ENCODE results near the gene SLC9A9. TPM values are rescaled to one million over a fixed set of nuclear protein-coding genes. Genes with fewer than 3 reads are reported as not detected.
"Not testable (repeated sequence)": the region's sequence is repeated elsewhere in the genome, so short reads cannot be mapped to it uniquely, and the experiment has no call there.

Gene SLC9A9
- total and polyA plus RNA-seq, 4 donors: 12.0 to 39.7 (median 19.1) TPM

DNA sequence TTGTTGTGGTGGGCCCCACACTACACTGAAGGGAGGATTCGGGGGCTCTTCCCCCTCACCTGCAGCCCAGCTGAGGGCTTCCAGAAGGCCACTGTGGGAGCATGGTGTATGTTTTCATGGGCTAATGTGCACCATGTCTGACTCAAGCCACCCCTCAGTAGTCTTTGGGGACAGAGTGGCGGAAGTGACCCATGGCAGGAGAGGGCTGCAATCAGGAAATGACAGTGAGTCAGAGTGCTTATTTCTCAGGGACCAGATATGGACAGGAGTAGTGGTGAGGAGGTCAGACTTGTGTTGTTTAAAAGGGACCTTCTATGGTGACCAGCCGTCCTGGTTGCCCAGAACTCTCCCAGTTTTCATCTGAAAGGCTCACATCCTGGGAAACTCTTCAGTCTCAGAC lies 32.8 kb upstream of the SLC9A9 start:
- DNase-seq (ENCODE audit: low read depth in 4 of 6, low spot score in 6 of 6): no peak
- 100% methylated on average over 2 of the region's 3 CpGs for WGBS (ENCODE audit: insufficient coverage)
- no peaks in the 10 kb centered on the region for H3K9me3 ChIP-seq (ENCODE audit: control insufficient read depth, insufficient read depth, low read length)
- H3K4me1 ChIP-seq (ENCODE audit: control insufficient read depth, insufficient read depth, low read length): no peaks in the 10 kb centered on the region
- no peak overlapping the region for H3K27ac ChIP-seq (ENCODE audit: low read depth, low read length)
- H3K4me3 ChIP-seq (ENCODE audit: low read depth, low read length): no peak overlapping the region
- H3K27me3 ChIP-seq (ENCODE audit: control insufficient read depth, insufficient read depth, low read length): no peaks in the 10 kb centered on the region
- no peaks in the 10 kb centered on the region for H3K36me3 ChIP-seq (ENCODE audit: control insufficient read depth, insufficient read depth, low read length)

DNA sequence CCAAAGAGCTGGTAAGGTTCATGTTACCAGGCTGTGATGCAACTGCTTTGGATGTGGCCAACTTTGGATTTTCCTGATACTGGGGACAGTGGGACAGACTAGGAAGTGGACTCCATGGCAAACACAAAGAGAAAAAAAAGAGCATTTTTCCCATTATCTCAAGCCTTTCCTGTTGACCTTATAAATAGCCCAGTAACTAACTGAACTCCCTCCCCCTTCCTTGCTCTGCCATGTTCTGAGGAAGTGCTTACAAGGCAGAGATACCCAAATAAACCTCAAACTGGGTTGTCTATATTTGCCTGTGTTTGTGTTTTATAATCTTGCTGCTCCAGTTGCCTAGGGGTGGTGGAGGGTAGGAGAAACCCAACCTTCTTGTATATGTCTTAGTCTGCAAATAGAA lies 27.3 kb upstream of the SLC9A9 start:
- no peak overlapping the region for H3K4me3 ChIP-seq (ENCODE audit: low read depth, low read length)
- H3K27ac ChIP-seq (ENCODE audit: low read depth, low read length): no peak overlapping the region
- H3K27me3 ChIP-seq (ENCODE audit: control insufficient read depth, insufficient read depth, low read length): no peaks in the 10 kb centered on the region
- H3K36me3 ChIP-seq (ENCODE audit: control insufficient read depth, insufficient read depth, low read length): no peaks in the 10 kb centered on the region
- no peaks in the 10 kb centered on the region for H3K4me1 ChIP-seq (ENCODE audit: control insufficient read depth, insufficient read depth, low read length)
- no peaks in the 10 kb centered on the region for H3K9me3 ChIP-seq (ENCODE audit: control insufficient read depth, insufficient read depth, low read length)
- no peak for DNase-seq (ENCODE audit: low read depth in 4 of 6, low spot score in 6 of 6)

DNA sequence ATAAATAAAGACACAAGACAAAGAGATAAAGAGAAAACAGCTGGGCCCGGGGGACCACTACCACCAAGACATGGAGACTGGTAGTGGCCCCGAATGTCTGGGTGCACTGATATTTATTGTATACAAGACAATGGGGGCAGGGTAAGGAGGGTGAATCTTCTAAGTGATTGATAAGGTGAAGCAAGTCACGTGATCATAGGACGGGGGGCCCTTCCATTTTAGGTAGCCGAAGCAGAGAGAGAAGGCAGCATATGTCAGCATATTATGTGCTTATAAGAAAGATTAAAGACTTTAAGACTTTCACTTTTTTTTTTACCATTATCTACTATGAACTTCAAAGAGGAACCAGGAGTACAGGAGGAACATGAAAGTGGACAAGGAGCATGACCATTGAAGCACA lies 25.3 kb upstream of the SLC9A9 start:
- not testable (repeated sequence) for DNase-seq (ENCODE audit: low read depth in 4 of 6, low spot score in 6 of 6); H3K36me3 ChIP-seq (ENCODE audit: control insufficient read depth, insufficient read depth, low read length); H3K27ac ChIP-seq (ENCODE audit: low read depth, low read length); H3K27me3 ChIP-seq (ENCODE audit: control insufficient read depth, insufficient read depth, low read length); H3K4me3 ChIP-seq (ENCODE audit: low read depth, low read length); H3K9me3 ChIP-seq (ENCODE audit: control insufficient read depth, insufficient read depth, low read length); H3K4me1 ChIP-seq (ENCODE audit: control insufficient read depth, insufficient read depth, low read length)
- no CpG with 5 or more reads among the region's 5 CpGs for WGBS (ENCODE audit: insufficient coverage)

DNA sequence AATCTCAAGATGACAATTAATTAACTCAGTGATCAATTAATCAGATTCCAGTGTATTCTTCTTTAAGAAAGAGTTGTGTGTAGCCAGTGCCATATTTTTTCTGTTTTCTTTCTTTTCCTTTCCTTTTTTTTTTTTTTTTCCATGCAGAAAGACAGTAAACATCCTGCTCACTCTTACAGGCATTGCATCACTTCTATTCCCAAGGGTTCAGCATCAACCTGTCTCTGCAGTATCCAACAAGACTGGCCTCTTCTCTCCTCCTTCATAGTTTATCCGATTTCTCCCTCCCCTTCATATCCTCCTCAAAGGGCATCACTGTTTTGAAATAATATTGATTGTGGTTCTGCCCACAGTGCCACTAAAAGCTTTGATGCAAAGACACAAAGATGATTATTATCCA lies 17.0 kb upstream of the SLC9A9 start:
- no peak for DNase-seq (ENCODE audit: low read depth in 4 of 6, low spot score in 6 of 6)
- H3K4me3 ChIP-seq (ENCODE audit: low read depth, low read length): no peak overlapping the region
- H3K27me3 ChIP-seq (ENCODE audit: control insufficient read depth, insufficient read depth, low read length): no peaks in the 10 kb centered on the region
- H3K9me3 ChIP-seq (ENCODE audit: control insufficient read depth, insufficient read depth, low read length): no peaks in the 10 kb centered on the region
- H3K36me3 ChIP-seq (ENCODE audit: control insufficient read depth, insufficient read depth, low read length): no peaks in the 10 kb centered on the region
- no peak overlapping the region for H3K27ac ChIP-seq (ENCODE audit: low read depth, low read length)
- WGBS (ENCODE audit: insufficient coverage): no CpG with 5 or more reads among the region's 1 CpG
- H3K4me1 ChIP-seq (ENCODE audit: control insufficient read depth, insufficient read depth, low read length): no peaks in the 10 kb centered on the region

DNA sequence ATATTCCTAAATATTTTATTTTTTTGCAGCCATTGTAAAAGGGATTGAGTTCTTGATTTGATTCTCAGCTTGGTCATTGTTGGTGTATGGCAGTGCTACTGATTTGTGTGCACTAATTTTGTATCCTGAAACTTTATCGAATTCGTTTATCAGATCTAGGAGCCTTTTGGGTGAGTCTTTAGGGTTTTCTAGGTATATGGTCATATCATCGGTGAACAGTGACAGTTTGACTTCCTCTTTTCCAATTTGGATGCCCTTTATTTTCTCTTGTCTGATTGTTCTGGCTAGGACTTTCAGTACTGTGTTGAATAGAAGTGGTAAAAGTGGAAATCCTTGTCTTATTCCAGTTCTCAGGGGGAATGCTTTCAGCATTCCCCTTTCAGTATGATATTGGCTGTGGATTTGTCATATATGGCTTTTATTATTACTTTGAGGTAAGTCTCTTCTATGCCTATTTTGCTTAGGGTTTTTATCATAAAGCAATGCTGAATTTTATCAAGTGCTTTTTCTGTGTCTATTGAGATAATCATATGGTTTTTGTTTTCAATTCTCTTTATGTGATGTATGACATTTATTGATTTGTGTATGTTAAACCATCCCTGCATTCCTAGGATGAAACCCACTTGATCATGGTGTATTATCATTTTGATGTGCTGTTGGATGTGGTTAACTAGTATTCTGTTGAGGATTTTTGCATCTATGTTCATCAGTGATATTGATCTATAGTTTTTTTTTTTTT lies 11.4 kb upstream of the SLC9A9 start:
- Histone ChIP-seq H3K27ac (ENCODE audit: low read depth, low read length) (no peak overlapping the region), H3K4me3 (ENCODE audit: low read depth, low read length) (no peak overlapping the region), H3K36me3 (ENCODE audit: control insufficient read depth, insufficient read depth, low read length) (no peaks in the 10 kb centered on the region), H3K9me3 (ENCODE audit: control insufficient read depth, insufficient read depth, low read length) (no peaks in the 10 kb centered on the region), H3K4me1 (ENCODE audit: control insufficient read depth, insufficient read depth, low read length) (no peaks in the 10 kb centered on the region), H3K27me3 (ENCODE audit: control insufficient read depth, insufficient read depth, low read length) (no peaks in the 10 kb centered on the region)
- no peak for DNase-seq (ENCODE audit: low read depth in 4 of 6, low spot score in 6 of 6)
- WGBS (ENCODE audit: insufficient coverage): 92% methylated on average over 2 of the region's 3 CpGs

DNA sequence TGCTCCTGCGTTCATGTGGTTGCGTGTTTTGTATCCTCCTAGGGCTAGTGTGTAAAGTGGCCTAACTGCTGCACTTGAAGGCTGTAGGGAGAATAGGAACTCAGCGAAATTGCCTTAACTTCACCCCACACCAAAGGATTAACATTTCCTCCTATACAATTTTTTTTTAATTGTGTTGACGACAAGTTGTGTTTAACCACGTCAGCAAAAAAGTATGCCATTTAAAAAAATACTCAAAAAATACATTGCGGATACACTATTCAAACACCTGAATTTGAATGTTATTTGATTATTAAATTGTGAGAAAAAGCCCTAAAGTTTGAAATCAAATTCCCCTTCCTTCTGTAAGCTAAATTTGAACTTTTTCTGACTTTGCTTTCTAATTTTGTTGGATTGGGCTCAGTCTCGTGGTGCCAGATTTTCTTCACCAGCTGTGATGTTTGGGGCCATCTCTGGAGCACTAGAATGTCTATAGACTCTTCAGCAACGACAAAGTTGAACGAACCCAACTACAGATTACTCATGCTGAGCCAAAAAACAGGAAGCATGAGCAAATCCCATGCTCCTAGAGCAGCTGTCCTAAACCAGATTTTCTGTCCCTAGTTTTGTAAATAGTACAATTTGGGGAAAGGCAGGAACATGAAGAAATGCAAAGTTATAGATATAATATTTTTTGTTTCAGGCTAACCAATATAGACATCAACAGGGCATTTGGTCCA lies 8.1 kb upstream of the SLC9A9 start:
- H3K27ac ChIP-seq (ENCODE audit: low read depth, low read length): no peak overlapping the region
- H3K36me3 ChIP-seq (ENCODE audit: control insufficient read depth, insufficient read depth, low read length): no peaks in the 10 kb centered on the region
- no peaks in the 10 kb centered on the region for H3K9me3 ChIP-seq (ENCODE audit: control insufficient read depth, insufficient read depth, low read length)
- no peaks in the 10 kb centered on the region for H3K4me1 ChIP-seq (ENCODE audit: control insufficient read depth, insufficient read depth, low read length)
- DNase-seq (ENCODE audit: low read depth in 4 of 6, low spot score in 6 of 6): no peak
- H3K4me3 ChIP-seq (ENCODE audit: low read depth, low read length): no peak overlapping the region
- H3K27me3 ChIP-seq (ENCODE audit: control insufficient read depth, insufficient read depth, low read length): no peaks in the 10 kb centered on the region
- 100% methylated on average over 1 of the region's 9 CpGs for WGBS (ENCODE audit: insufficient coverage)

DNA sequence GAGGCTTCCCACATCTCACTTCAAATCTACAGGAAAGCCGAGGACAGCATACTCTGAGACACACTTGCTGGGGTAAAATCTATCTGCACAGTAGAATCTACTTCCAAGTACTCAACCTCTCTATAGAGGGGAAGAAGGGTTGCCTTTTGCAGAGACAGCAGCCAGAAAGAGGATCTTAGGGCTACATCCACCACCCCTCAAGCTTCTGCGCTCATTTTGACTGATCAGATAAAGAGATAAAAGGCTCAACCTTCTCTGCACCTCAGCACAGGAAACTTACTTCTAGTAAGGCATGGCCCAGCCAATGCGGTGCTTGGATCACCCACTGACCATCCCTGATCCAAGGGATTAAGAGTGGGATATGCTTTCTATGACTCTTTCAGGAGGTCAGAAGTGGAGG lies 6.9 kb upstream of the SLC9A9 start:
- no peaks in the 10 kb centered on the region for H3K4me1 ChIP-seq (ENCODE audit: control insufficient read depth, insufficient read depth, low read length)
- WGBS (ENCODE audit: insufficient coverage): no CpG with 5 or more reads among the region's 3 CpGs
- no peak overlapping the region for H3K27ac ChIP-seq (ENCODE audit: low read depth, low read length)
- no peak for DNase-seq (ENCODE audit: low read depth in 4 of 6, low spot score in 6 of 6)
- H3K36me3 ChIP-seq (ENCODE audit: control insufficient read depth, insufficient read depth, low read length): no peaks in the 10 kb centered on the region
- no peaks in the 10 kb centered on the region for H3K27me3 ChIP-seq (ENCODE audit: control insufficient read depth, insufficient read depth, low read length)
- H3K4me3 ChIP-seq (ENCODE audit: low read depth, low read length): no peak overlapping the region
- no peaks in the 10 kb centered on the region for H3K9me3 ChIP-seq (ENCODE audit: control insufficient read depth, insufficient read depth, low read length)

DNA sequence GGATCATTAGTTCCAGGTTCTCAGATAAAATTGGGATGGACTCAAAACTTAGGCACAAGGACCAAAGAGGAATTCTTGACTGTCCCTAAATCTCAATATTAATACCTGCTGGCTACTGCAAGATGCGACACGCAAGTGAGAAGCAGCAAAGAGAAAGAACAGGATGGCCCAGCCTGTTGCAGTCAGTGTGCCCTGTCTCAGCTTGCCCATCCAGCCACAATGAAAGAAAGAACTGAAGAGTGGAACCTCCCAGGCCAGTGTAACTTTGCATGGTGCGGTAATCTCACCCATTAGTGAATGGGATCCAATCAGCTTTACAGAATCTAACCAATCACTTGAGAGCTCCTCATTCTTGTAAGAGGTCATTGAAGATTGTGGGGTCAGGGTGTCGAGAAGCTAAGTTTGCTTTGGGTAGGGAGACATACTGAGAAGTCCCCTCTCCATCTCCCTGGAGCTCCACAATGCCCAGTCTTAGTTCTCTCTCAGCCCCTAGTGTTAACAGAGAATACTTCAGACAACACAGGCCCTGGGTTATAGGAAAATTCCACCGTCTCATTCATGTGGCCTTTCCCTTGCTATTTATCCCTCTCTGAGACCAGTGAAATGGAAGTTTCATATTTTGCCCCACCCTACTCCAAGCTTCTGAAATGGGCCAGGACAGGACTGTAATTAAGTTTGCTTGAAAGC lies 3.2 kb upstream of the SLC9A9 start:
- DNase-seq (ENCODE audit: low read depth in 4 of 6, low spot score in 6 of 6): no peak
- Histone ChIP-seq H3K9me3 (ENCODE audit: control insufficient read depth, insufficient read depth, low read length) (no peaks in the 10 kb centered on the region), H3K27me3 (ENCODE audit: control insufficient read depth, insufficient read depth, low read length) (no peaks in the 10 kb centered on the region), H3K36me3 (ENCODE audit: control insufficient read depth, insufficient read depth, low read length) (no peaks in the 10 kb centered on the region), H3K4me1 (ENCODE audit: control insufficient read depth, insufficient read depth, low read length) (no peaks in the 10 kb centered on the region), H3K4me3 (ENCODE audit: low read depth, low read length) (no peak overlapping the region), H3K27ac (ENCODE audit: low read depth, low read length) (no peak overlapping the region)
- WGBS (ENCODE audit: insufficient coverage): no CpG with 5 or more reads among the region's 5 CpGs

DNA sequence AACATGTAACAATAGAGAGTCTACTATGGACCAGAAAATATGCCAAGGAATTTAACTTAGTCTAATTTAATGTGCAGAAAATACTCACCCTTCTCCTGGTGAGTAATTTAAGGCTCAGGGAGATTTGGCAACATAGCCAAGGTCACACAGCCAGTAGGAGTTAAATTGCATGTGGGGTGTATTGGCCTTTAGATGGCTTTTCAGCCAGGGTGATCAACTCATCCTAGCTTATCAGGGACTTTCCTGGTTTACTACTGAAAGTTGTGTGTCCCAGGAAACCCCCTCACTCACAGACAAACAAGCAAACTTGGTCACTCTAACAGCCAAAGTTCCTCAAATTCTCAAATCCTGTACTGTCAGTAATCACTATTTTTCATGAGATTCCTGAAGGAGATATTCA lies 2.6 kb upstream of the SLC9A9 start:
- DNase-seq (ENCODE audit: low read depth in 4 of 6, low spot score in 6 of 6): no peak
- no peaks in the 10 kb centered on the region for H3K36me3 ChIP-seq (ENCODE audit: control insufficient read depth, insufficient read depth, low read length)
- no peaks in the 10 kb centered on the region for H3K9me3 ChIP-seq (ENCODE audit: control insufficient read depth, insufficient read depth, low read length)
- H3K4me3 ChIP-seq (ENCODE audit: low read depth, low read length): no peak overlapping the region
- no peaks in the 10 kb centered on the region for H3K4me1 ChIP-seq (ENCODE audit: control insufficient read depth, insufficient read depth, low read length)
- no peaks in the 10 kb centered on the region for H3K27me3 ChIP-seq (ENCODE audit: control insufficient read depth, insufficient read depth, low read length)
- no peak overlapping the region for H3K27ac ChIP-seq (ENCODE audit: low read depth, low read length)
